ENCODE measurements around the gene APOB. TPM values are rescaled to one million over a fixed set of nuclear protein-coding genes. Genes with fewer than 3 reads are reported as not detected.

The APOB gene
- polyA plus RNA-seq, 2 of the 4 experiments (the other 2 are of a cell fraction), result under 0.01 TPM; not detected in 1

DNA sequence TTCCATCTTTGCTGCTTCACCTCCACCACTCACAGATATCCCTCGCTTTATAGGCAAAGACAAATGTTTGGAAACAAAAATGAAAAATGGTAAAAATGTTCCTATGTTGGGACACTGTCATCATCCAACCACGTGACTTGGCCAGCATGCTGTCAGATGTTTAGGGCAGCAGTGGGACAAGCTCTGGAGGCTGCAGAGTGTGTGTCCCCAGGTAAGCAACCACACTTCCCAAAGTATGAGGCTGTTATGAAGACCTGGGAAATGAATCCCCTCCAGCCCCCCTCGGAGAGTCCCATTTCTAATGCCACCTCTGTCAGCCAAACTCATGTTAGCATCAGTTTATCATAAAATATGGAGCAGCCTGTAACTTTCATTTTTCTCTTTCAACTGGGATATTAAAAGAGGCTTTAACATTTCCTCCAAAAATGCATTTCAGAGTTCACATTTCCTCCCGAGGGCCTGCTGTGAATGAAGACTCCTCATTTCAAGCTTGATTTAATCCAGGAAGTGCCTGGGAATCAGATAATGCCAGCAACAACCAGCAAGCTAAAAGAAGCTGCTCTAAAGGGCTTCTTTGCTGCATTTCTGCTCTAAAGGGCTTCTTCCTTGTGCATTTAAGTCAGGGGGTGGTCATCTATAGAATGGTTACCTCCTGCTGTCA lies 66.2 kb downstream of the APOB start:
- TF ChIP-seq, protein P1, sequence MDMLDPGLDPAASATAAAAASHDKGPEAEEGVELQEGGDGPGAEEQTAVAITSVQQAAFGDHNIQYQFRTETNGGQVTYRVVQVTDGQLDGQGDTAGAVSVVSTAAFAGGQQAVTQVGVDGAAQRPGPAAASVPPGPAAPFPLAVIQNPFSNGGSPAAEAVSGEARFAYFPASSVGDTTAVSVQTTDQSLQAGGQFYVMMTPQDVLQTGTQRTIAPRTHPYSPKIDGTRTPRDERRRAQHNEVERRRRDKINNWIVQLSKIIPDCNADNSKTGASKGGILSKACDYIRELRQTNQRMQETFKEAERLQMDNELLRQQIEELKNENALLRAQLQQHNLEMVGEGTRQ (IDR thresholded peaks at IDR 0.05), result peak; percentile 23; the same call in 1 of the 2 replicates
- TF ChIP-seq TFCP2L1 (CRISPR knock-in tag; IDR thresholded peaks at IDR 0.05) (no peak), CBX2 (IDR thresholded peaks at IDR 0.05; ENCODE audit: borderline replicate concordance, low read depth) (no peak)
- Histone ChIP-seq H3K9me3 (no peaks in the 10 kb centered on the region), H3K4me1 (no peaks in the 10 kb centered on the region), H3K4me3 (no peak overlapping the region), H3K4me2 (no peak overlapping the region), H3K27ac (no peak overlapping the region)
- DNase-seq (ENCODE audit: low read depth in 1 of 2, low spot score in 1 of 2), result no peak
- CTCF ChIA-PET, result interaction anchor here (0.9 to 10.2 kb wide), 4 partner anchors 15 to 315 kb away, joined by 4 to 67 read pairs (median 26); no protein-coding TSS in a partner anchor
- POLR2A ChIA-PET, result no interaction called here
- no peak for ATAC-seq
- 3% methylated on average over 4 of the region's 4 CpGs for WGBS (ENCODE audit: missing lambda C conversion rate)
- FAIRE-seq, result no peak

DNA sequence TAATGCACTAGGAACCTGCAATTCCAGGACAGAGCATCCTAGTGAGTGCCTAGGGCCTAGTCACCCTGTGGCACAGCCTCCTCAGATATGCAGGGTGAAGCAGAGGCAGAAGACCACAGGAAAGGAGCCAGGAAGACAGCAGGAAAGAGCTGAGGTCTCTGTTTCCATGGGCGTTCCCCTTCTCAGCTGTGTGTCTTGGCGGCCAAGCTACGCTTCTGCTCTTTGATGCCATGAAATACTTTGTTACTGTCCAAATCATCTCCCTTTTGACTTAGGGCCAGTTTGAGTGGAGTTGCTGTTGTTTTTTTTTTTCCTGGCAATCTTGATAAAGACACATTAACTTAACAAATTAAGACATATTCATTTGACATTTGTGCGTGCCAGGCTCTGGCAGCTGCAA lies 67.3 kb downstream of the APOB start:
- ChIA-PET CTCF (interaction anchor here (1.4 to 10.2 kb wide), 3 partner anchors 14 to 314 kb away, joined by 4 to 67 read pairs (median 48); no protein-coding TSS in a partner anchor), POLR2A (no interaction called here)
- DNase-seq (ENCODE audit: low read depth in 1 of 2, low spot score in 1 of 2) (no peak), ATAC-seq (no peak), FAIRE-seq (no peak)
- Histone ChIP-seq H3K27ac (no peak overlapping the region), H3K4me2 (no peak overlapping the region), H3K4me1 (no peaks in the 10 kb centered on the region), H3K4me3 (no peak overlapping the region), H3K9me3 (no peaks in the 10 kb centered on the region)
- 58% methylated on average over 4 of the region's 4 CpGs for WGBS (ENCODE audit: missing lambda C conversion rate)
- TF ChIP-seq ZFP36 (IDR thresholded peaks at IDR 0.05; ENCODE audit: borderline replicate concordance, partially characterized antibody), result no peak
- no peak for TF ChIP-seq EHMT2 (IDR thresholded peaks at IDR 0.05; ENCODE audit: low read depth)
- TF ChIP-seq CHD4 (IDR thresholded peaks at IDR 0.05; ENCODE audit: borderline replicate concordance), result no peak
- TF ChIP-seq, protein P2, sequence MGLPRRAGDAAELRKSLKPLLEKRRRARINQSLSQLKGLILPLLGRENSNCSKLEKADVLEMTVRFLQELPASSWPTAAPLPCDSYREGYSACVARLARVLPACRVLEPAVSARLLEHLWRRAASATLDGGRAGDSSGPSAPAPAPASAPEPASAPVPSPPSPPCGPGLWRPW (IDR thresholded peaks at IDR 0.05), result no peak
- TF ChIP-seq HEYL (CRISPR knock-in tag; IDR thresholded peaks at IDR 0.05), result no peak
- TF ChIP-seq, protein P3, sequence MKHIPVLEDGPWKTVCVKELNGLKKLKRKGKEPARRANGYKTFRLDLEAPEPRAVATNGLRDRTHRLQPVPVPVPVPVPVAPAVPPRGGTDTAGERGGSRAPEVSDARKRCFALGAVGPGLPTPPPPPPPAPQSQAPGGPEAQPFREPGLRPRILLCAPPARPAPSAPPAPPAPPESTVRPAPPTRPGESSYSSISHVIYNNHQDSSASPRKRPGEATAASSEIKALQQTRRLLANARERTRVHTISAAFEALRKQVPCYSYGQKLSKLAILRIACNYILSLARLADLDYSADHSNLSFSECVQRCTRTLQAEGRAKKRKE (CRISPR knock-in tag; IDR thresholded peaks at IDR 0.05; ENCODE audit: low read depth), result no peak
- TF ChIP-seq, protein P4, sequence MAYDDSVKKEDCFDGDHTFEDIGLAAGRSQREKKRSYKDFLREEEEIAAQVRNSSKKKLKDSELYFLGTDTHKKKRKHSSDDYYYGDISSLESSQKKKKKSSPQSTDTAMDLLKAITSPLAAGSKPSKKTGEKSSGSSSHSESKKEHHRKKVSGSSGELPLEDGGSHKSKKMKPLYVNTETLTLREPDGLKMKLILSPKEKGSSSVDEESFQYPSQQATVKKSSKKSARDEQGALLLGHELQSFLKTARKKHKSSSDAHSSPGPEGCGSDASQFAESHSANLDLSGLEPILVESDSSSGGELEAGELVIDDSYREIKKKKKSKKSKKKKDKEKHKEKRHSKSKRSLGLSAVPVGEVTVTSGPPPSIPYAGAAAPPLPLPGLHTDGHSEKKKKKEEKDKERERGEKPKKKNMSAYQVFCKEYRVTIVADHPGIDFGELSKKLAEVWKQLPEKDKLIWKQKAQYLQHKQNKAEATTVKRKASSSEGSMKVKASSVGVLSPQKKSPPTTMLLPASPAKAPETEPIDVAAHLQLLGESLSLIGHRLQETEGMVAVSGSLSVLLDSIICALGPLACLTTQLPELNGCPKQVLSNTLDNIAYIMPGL (CRISPR knock-in tag; IDR thresholded peaks at IDR 0.05; ENCODE audit: borderline replicate concordance), result no peak
- no peak for TF ChIP-seq MAFK (IDR thresholded peaks at IDR 0.05; ENCODE audit: partially characterized antibody)
- no peak for TF ChIP-seq PHF8 (IDR thresholded peaks at IDR 0.05; ENCODE audit: borderline replicate concordance, low read depth)
- TF ChIP-seq HOXB13 (CRISPR knock-in tag; IDR thresholded peaks at IDR 0.05; ENCODE audit: low read depth), result no peak
- TF ChIP-seq, protein P5, sequence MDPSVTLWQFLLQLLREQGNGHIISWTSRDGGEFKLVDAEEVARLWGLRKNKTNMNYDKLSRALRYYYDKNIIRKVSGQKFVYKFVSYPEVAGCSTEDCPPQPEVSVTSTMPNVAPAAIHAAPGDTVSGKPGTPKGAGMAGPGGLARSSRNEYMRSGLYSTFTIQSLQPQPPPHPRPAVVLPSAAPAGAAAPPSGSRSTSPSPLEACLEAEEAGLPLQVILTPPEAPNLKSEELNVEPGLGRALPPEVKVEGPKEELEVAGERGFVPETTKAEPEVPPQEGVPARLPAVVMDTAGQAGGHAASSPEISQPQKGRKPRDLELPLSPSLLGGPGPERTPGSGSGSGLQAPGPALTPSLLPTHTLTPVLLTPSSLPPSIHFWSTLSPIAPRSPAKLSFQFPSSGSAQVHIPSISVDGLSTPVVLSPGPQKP (IDR thresholded peaks at IDR 0.05; ENCODE audit: low read depth, low read length), result no peak
- no peak for TF ChIP-seq NR3C1 (IDR thresholded peaks at IDR 0.05)
- no peak for TF ChIP-seq CBX2 (IDR thresholded peaks at IDR 0.05; ENCODE audit: borderline replicate concordance, low read depth)
- TF ChIP-seq, protein P1 (IDR thresholded peaks at IDR 0.05), result no peak

Data from A549 (cell line).